Ovary (tissue), 9 donors: ENCODE data around the gene APBA1. TPM values are rescaled to one million over a fixed set of nuclear protein-coding genes. Genes with fewer than 3 reads are reported as not detected.

Source experiments
- DNase-seq, 5 donors: peaks; one replicate each; pipeline ENCODE4 v3.0.0-alpha.2; 2019 to 2020
- H3K27ac ChIP-seq, 2 donors: fragments of 200-600 bp; one replicate each; pipeline versions ENCODE4 v1.5.1 to v1.8.0; 2019 to 2022
- H3K27me3 ChIP-seq: fragments of 200-600 bp; one replicate; pipeline ENCODE4 v1.8.0; 2022
- H3K36me3 ChIP-seq: fragments of 200-600 bp; sonication (generic); one replicate; pipeline ENCODE4 v1.5.1; 2019
- H3K4me1 ChIP-seq: one replicate; pipeline ENCODE4 v1.8.1; 2013; ENCODE audit warnings: mild to moderate bottlenecking, moderate library complexity; ENCODE audit not compliant: insufficient read depth
- H3K4me3 ChIP-seq: fragments of 200-600 bp; sonication (generic); one replicate; pipeline ENCODE4 v1.5.1; 2017
- H3K9me3 ChIP-seq, 2 donors: fragments of 200-600 bp in 1 of 2; sonication (generic) in 1 of 2; one replicate each; pipeline versions ENCODE4 v1.5.1 to v1.8.1; 2013 to 2019; ENCODE audit warnings: mild to moderate bottlenecking in 1 of 2, moderate library complexity in 1 of 2
- EP300 ChIP-seq: sonication (generic); formaldehyde crosslinking; IDR thresholded peaks from one replicate; pipeline ENCODE4 v1.6.1; 2017; ENCODE audit warnings: antibody characterized with exemption
- POLR2A ChIP-seq: fragments of 450-650 bp; IDR thresholded peaks from one replicate; pipeline ENCODE4 v1.6.1; 2017; ENCODE audit warnings: antibody characterized with exemption, mild to moderate bottlenecking, moderate library complexity
- WGBS, 3 donors: extraction: QIAGEN DNeasy Blood & Tissue Kit in 1 of 3; methylation state at CpG; one replicate each; pipeline versions ENCODE4 v1.1.5 to v1.1.7; 2013 to 2017; 5-methylcytosine and 5-hydroxymethylcytosine counted together
- intact Hi-C, 4 donors: fragments of 100-400 bp; cut with DNase I; formaldehyde crosslinking; loops; one replicate each; pipeline versions ENCODE4 v1.11.0 to v1.15.1; 2022 to 2023
- polyA plus RNA-seq, 2 donors: library from polyadenylated mRNA; stranded (reverse); fragments of 200-250 nt in 1 of 2; fragments of 350-450 nt in 1 of 2; fragmentation: Illumina TruSeq in 1 of 2; extraction: RNeasy Lipid Tissue Mini Kit (QIAGEN cat#74804) in 1 of 2; gene quantifications; one replicate each; pipeline ENCODE4 v1.2.3, GENCODE V29; 2013 to 2014
- total RNA-seq, 7 donors: library from RNA; depleted of rRNA in 2 of 7; stranded (reverse); fragments of >200 nt in 2 of 7; fragmentation: NEBNext Ultra II Directional in 3 of 7; extraction: Animal tissue kit (Norgen Biotek cat#: 25700) in 3 of 7; gene quantifications; one replicate each; pipeline versions ENCODE4 v1.1.0 to v1.2.4, GENCODE V29; 2016 to 2023
- TF ChIP-seq, protein P1 (sequence below), 3 donors: fragments of 450-650 bp in 2 of 3; fragments of 200-600 bp in 1 of 3; IDR thresholded peaks; one replicate each; pipeline versions ENCODE4 v1.5.1 to v1.8.0; 2016 to 2022; ENCODE audit warnings: antibody characterized with exemption in 3 of 3, mild to moderate bottlenecking in 1 of 3
- donor health status: DM: no; HTN: no; CAD: no; lungs with moderate emphysema.
- donor health status: DM: no; HTN: no; CAD: no.
- donor health status: Bipolar disorder and iron deficiency.
- donor health status: DM: yes; HTN: yes; CAD: no.
- donor health status: DM: no; HTN: no; CAD: no.
- donor health status: DM: yes; HTN: yes; CAD: no.

The APBA1 gene
- total and polyA plus RNA-seq, 9 donors: 2.8 to 17.6 (median 12.9) TPM

DNA sequence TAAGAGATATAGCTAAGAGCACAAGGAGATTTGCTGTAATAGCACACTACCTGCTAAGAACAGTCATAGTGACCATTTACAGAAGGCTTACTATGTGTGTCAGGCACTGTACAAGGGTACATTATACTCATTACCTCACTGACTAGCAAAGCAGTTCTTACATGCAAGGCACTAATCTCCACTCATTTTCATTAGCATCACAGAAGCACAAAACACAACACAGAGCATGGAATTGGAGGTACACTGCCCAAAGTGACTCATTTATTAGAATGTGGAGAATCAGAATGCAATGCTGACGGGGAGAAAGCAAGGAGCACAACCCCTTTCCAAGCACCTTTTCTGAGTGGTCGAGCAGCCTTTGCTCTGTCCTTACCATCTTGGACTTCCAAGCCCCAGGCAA, 177.4 kb downstream of the APBA1 start:
- DNase-seq: no peak
- Histone ChIP-seq H3K4me3 (no peak overlapping the region), H3K9me3 (no peaks in the 10 kb centered on the region), H3K36me3 (no peaks in the 10 kb centered on the region), H3K27ac (no peak overlapping the region), H3K4me1 (peaks cover 1% of the 10 kb centered on the region), H3K27me3 (no peaks in the 10 kb centered on the region)
- 80 to 90% (median 82%) methylated on average over 2 of the region's 2 CpGs for whole genome bisulfite sequencing, 3 donors
- intact Hi-C loops: no loop called here
- no peak for TF ChIP-seq EP300
- TF ChIP-seq, protein P1, sequence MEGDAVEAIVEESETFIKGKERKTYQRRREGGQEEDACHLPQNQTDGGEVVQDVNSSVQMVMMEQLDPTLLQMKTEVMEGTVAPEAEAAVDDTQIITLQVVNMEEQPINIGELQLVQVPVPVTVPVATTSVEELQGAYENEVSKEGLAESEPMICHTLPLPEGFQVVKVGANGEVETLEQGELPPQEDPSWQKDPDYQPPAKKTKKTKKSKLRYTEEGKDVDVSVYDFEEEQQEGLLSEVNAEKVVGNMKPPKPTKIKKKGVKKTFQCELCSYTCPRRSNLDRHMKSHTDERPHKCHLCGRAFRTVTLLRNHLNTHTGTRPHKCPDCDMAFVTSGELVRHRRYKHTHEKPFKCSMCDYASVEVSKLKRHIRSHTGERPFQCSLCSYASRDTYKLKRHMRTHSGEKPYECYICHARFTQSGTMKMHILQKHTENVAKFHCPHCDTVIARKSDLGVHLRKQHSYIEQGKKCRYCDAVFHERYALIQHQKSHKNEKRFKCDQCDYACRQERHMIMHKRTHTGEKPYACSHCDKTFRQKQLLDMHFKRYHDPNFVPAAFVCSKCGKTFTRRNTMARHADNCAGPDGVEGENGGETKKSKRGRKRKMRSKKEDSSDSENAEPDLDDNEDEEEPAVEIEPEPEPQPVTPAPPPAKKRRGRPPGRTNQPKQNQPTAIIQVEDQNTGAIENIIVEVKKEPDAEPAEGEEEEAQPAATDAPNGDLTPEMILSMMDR (IDR thresholded peaks at IDR 0.05): no peak
- no peak for TF ChIP-seq POLR2A

DNA sequence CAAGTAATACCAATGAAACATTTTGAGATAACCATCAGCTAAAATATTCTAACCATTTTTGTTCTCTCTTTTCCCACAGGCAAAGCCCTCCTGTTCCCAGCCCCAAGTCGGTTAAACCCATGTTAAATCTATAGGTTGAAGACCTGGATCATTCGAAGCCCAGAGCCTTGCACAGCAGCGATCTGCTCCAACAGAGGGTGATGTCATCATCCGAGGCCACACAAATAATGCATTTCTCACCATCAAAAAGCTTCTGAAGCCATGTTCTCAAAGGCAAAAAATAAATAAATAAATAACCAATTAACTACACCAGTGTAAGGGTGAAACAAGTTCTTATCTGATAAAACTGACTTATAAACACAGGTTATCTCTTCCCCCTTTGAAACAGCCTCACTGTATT, 178.0 kb downstream of the APBA1 start:
- H3K36me3 ChIP-seq: no peaks in the 10 kb centered on the region
- TF ChIP-seq, protein P1 (IDR thresholded peaks at IDR 0.05): no peak
- TF ChIP-seq POLR2A (no peak), EP300 (no peak)
- H3K4me3 ChIP-seq: no peak overlapping the region
- no peaks in the 10 kb centered on the region for H3K27me3 ChIP-seq
- DNase-seq: no peak
- 89 to 95% (median 92%) methylated on average over 4 of the region's 4 CpGs for WGBS, 3 donors
- intact Hi-C loops: no loop called here
- H3K27ac ChIP-seq: no peak overlapping the region
- peaks cover 1% of the 10 kb centered on the region for H3K4me1 ChIP-seq
- H3K9me3 ChIP-seq: no peaks in the 10 kb centered on the region

DNA sequence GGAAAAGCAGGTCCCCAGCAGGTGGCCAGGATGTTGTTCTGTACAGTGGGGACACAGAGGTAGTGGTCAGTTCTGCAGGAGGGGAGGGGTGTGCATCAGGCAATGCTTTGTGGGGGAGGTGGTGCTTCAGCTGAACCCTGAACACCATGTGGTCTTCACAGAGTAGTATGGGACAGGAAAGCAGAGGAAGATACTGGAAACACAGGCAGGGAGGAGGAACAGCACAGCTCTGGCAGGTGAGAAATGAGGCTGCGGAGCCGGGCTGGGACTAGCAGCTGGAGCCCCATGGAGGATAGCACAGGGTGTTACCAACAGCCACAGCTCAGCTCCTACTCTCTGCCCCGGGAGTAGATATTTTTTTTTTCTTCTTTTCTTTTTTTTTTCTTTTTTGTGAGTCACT, 185.7 kb downstream of the APBA1 start:
- no peak overlapping the region for H3K4me3 ChIP-seq
- no peaks in the 10 kb centered on the region for H3K36me3 ChIP-seq
- no peaks in the 10 kb centered on the region for H3K9me3 ChIP-seq
- H3K27me3 ChIP-seq: no peaks in the 10 kb centered on the region
- WGBS, 3 donors: 58 to 71% (median 70%) methylated on average over 3 of the region's 3 CpGs
- no peak for DNase-seq
- intact Hi-C loops: no loop called here
- no peak for TF ChIP-seq EP300
- TF ChIP-seq, protein P1 (IDR thresholded peaks at IDR 0.05): no peak
- no peak for TF ChIP-seq POLR2A
- H3K27ac ChIP-seq: no peak overlapping the region
- no peaks in the 10 kb centered on the region for H3K4me1 ChIP-seq

DNA sequence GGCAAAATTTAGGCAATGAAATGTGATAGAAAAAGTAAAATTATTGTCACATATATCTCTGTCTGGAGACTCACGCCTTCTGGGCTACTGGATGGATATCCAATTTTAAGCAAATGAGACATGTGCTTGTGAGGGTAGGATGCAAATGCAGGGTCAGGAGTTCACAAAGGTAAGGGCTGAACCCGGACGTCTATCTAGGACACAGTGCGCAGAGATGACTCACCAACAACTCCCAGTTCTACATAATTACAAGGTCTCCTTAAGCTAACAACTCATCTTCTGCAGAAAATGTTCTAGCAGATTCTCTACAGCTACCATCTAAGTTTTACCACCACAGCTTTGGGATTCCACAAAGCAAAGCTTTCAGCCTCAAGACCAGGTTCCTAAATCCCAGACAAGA, 186.7 kb downstream of the APBA1 start:
- Histone ChIP-seq H3K27ac (no peak overlapping the region), H3K4me3 (no peak overlapping the region), H3K4me1 (no peaks in the 10 kb centered on the region), H3K27me3 (no peaks in the 10 kb centered on the region), H3K9me3 (no peaks in the 10 kb centered on the region), H3K36me3 (no peaks in the 10 kb centered on the region)
- intact Hi-C loops: no loop called here
- 59 to 65% (median 62%) methylated on average over 4 of the region's 4 CpGs for WGBS, 3 donors
- DNase-seq: no peak
- TF ChIP-seq, protein P1 (IDR thresholded peaks at IDR 0.05): no peak
- TF ChIP-seq EP300 (no peak), POLR2A (no peak)
